ENCODE measurements around the gene ABHD2. TPM values are rescaled to one million over a fixed set of nuclear protein-coding genes. Genes with fewer than 3 reads are reported as not detected.

ABHD2 gene
- total RNA-seq, 1 donor from 2014 or later, result 69.9 TPM

DNA sequence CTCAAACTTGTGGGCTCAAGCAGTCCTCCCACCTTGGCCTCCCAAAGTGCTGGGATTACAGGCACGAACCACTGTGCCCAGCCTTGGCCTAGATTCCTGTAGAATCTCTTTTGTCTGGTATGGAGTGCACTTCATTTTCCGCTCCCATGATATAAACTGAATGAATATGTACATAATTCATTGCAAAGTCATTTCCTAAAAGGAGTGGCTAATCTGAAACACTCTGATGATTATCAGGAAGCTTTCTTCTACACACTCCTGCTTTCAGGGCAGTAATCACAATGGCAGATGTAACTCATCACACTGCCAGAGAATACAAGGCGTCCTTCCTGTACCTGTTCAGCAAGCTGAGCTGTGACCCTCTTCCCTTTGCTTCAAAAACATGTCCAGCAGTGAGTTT is 104.5 kb downstream of the ABHD2 start:
- no peak for DNase-seq (ENCODE audit: missing footprints)
- intact Hi-C loops (cut with DNase I), result no loop called here
- ATAC-seq, result no peak

DNA sequence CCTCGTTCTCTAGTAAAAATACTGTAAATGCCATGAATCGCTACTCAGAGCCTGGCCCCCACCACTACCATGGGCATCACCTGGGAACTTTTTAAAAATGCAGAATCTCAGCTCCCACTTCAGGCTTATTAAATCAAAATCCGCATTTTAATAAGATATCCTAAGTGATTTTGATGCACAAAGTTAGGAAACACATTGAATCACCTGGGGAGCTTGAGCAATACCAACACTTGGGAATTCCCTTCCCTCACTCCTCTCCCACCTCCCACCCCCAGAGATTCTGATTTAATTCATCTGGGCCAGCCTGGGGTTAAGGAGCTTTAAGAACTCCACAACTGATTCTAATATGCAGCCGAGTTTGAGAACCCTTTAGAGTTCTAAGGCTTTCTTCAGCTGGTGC is 106.4 kb downstream of the ABHD2 start:
- intact Hi-C loops (cut with DNase I), result no loop called here
- DNase-seq (ENCODE audit: missing footprints) (no peak), ATAC-seq (no peak)

DNA sequence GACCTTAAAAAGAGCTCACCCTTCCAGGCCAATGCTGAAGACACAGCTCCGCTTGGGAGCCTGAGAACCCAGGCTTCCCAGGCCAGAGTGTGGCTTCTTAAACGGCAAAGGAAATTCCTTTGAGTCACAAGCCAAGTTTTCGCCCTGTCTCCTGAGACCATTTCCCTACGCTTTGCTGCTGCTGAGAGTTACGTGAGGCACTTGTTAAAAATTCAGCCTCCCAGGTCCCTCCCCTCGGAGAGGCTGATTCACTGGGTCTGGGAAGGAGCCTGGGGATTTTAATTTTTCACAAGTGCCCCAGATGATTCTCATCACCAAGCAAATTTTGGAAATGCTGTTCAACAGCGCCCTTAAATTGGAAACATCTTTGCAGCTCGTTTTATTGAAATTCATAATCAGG is 107.6 kb downstream of the ABHD2 start:
- intact Hi-C loops (cut with DNase I), result no loop called here
- ATAC-seq (peak; percentile 43), DNase-seq (ENCODE audit: missing footprints) (no peak)

DNA sequence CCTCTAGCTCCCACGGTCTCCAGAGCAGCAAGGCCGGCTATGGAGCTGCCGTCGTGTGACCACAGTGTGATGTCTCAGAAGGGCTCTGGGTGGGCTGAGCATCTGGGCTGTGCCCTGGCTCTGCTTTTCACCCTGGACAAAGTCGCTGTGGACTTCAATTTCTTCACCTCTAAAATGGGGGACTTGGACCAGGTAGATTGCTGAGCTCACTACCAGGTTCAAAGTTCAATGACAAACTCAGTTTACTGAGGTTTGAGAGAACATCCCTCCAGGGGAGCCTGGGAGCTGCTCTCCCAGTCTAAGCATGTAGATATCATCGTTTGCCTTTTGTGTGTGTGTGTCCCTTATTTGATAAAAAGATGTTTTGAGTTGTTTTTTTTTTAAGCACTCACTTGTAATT is 108.0 kb downstream of the ABHD2 start:
- no peak for DNase-seq (ENCODE audit: missing footprints)
- intact Hi-C loops (cut with DNase I), result no loop called here
- ATAC-seq, result no peak

DNA sequence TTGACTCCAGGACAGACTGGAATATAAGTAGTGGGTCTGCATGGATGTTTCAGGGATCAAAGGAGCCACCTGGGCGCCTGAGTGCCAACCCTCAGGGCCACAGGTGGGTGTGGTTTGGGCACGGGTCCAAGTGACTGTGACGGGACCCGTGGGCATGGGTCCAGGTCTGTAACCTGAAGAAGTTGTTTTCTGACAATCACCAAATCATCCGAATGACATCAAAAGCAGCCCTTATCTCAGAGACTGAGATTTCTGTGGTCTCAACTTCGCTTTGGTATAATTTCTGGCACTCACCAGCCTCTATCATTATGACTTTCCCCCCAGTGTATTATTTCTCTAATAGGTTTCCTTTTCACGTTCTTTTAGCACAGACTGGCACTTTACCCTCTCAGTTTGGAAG is 108.7 kb downstream of the ABHD2 start:
- intact Hi-C loops (cut with DNase I), result no loop called here
- DNase-seq (ENCODE audit: missing footprints), result no peak
- ATAC-seq, result no peak

DNA sequence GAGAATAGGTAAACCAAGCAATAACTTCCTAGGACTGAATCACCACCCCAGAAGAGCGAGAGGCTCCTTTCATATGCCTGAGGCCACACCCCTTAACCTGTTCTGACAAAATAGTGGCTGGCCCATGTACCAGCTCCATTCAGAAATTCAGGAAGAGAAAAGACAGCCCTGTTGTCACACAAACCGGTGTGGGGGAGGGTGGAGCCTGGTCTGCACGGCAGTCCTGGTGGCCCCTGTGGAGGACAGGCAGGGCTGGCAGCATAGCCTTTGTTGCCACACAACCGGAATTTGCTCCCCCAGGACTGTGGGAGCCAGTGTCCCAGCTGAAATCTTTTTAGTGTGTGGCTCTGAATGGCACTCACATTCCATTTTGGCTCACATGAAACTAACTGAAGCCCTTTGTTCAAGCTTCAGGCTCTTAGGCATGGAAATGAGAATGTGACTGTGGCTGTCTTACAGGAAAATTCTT is 109.3 kb downstream of the ABHD2 start:
- intact Hi-C loops (cut with DNase I), result no loop called here
- DNase-seq (ENCODE audit: missing footprints) (no peak), ATAC-seq (no peak)

GRCh38 chr15:89198196-89198595 is 109.9 kb downstream of the ABHD2 start:
- DNase-seq (ENCODE audit: missing footprints) (no peak), ATAC-seq (no peak)
- intact Hi-C loops (cut with DNase I), result no loop called here

- intact Hi-C loops (cut with DNase I), result no loop called here
- DNase-seq (ENCODE audit: missing footprints), result no peak
- no peak for ATAC-seq
Measured at GRCh38 chr15:89198934-89199333, 110.7 kb downstream of the ABHD2 start.

GRCh38 chr15:89199746-89200145 is 111.5 kb downstream of the ABHD2 start:
- ATAC-seq (peak; percentile 51), DNase-seq (ENCODE audit: missing footprints) (no peak)
- intact Hi-C loops (cut with DNase I), result loop anchor here (10.0 kb wide), 1 partner anchor 105 kb away; no protein-coding TSS in a partner anchor

GRCh38 chr15:89200182-89200581 is 111.9 kb downstream of the ABHD2 start:
- DNase-seq (ENCODE audit: missing footprints) (no peak), ATAC-seq (no peak)
- intact Hi-C loops (cut with DNase I), result loop anchor here (10.0 kb wide), 1 partner anchor 105 kb away; no protein-coding TSS in a partner anchor

DNA sequence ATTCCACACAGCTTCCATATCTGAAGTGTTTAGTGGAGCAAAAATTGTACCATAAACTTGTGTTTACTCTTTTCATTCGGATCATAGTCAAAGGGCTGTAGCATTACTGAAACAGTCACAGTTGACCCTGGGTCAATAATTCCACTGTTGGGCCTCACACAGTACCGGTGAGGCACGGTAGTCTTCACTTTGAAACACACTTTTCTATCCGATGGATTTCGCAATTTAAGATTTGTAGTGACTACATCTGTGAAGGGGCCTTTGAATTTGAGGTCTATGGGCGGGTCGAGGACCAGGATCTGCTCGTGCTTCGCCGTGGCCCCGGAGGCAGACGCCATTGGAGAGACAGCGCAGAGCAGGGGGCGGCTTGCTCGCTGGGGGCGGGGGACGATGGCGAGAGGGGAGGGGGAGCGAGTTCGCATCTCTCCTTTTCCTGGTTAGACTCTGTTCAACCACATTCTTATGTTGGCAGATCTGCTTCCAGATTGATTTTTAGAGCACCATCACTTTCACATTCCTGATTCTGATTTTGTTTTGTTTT is 113.3 kb downstream of the ABHD2 start:
- no peak for DNase-seq (ENCODE audit: missing footprints)
- no peak for ATAC-seq
- intact Hi-C loops (cut with DNase I), result loop anchor here (10.0 kb wide), 1 partner anchor 103 kb away; no protein-coding TSS in a partner anchor

- intact Hi-C loops (cut with DNase I), result loop anchor here (10.0 kb wide), 1 partner anchor 101 kb away; no protein-coding TSS in a partner anchor
- ATAC-seq (no peak), DNase-seq (ENCODE audit: missing footprints) (no peak)
Measured at GRCh38 chr15:89203705-89204273, 115.5 kb downstream of the ABHD2 start.

DNA sequence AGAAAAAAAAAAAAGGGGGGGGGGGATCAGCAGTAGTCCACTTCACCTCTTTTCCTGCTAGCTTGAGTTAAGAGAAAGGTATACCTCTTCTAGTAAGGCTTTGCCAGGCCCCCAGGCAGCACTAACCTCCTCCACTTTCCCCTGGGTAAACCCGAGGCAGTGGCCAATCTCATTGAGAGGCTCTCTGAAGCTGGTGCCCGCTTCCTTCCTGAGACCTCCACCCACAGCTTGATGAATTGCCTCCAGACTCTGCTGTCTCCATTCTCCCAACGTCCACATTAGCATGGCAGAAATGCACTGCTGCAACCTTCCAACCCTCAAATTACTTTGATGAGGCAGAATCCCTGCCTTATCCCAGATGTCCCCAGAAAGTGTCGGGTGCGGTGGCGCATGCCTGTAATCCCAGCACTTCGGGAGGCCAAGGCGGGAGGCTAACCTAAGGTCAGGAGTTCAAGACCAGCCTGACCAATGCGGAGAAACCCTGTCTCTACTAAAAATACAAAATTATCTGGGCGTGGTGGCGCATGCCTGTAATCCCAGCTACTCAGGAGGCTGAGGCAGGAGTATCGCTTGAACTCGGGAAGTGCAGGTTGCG is 117.8 kb downstream of the ABHD2 start:
- intact Hi-C loops (cut with DNase I), result loop anchor here (10.0 kb wide), 1 partner anchor 99 kb away; no protein-coding TSS in a partner anchor
- DNase-seq (ENCODE audit: missing footprints) (no peak), ATAC-seq (no peak)

DNA sequence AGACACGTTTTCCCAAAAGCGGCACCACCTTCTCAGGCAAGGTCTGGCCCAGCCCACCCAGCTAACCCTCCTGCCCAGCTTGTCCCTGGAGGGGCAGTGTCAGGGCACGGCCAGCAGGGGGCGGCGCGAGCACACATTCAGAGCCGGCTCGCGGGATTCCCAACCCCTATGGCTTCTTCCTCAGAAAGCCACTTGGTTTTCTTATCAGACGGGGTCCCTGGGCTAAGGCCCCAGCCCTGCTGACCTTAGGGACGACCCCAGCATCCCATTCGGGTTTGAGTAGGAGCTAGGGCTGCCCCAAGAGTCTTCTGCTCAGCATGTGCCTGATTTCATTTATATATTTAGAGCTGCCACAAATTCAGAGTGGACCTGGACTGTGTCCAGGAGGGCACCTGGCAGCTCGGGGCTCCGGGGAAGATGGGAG is 118.7 kb downstream of the ABHD2 start:
- DNase-seq (ENCODE audit: missing footprints), result peak; percentile 92
- ATAC-seq, result peak; percentile 77
- intact Hi-C loops (cut with DNase I), result loop anchor here (10.0 kb wide), 1 partner anchor 98 kb away; no protein-coding TSS in a partner anchor

DNA sequence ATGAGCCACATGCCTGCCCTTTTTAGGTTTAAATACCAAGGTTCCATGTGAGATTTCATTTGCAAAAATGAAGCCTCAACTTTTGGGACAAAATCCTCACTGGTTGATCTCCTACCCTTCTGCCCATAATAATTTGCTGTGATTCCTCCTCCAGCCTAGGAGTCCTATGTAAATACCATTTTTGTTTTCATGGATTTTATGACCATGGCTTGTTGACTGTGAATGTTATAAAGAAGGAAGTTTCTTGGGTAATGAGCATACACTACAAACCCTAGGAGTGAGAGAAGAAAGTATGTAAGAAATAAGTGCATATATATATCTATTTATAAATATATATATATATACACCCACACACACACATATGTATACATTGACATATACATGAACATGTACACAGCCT is 120.0 kb downstream of the ABHD2 start:
- ATAC-seq, result no peak
- DNase-seq (ENCODE audit: missing footprints), result no peak
- intact Hi-C loops (cut with DNase I), result loop anchor here (10.0 kb wide), 1 partner anchor 97 kb away; no protein-coding TSS in a partner anchor

DNA sequence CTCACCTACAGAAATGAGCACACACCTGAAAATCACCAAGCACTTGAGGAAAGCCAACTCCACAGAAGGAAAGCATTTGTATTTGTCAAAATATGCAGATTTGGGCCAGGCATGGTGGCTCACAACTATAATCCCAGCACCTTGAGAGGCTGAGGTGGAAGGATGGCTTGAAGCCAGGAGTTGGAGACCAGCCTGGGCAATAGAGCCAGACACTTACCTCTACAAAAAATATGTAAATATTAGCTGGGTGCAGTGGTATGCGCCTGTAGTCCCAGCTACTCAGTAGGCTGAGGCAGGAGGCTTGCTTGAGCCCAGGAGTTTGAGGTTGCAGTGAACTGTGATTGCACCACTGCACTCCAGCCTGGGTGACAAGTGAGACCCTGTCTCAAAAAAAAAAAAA is 120.8 kb downstream of the ABHD2 start:
- DNase-seq (ENCODE audit: missing footprints) (no peak), ATAC-seq (no peak)
- intact Hi-C loops (cut with DNase I), result loop anchor here (10.0 kb wide), 1 partner anchor 96 kb away; no protein-coding TSS in a partner anchor

DNA sequence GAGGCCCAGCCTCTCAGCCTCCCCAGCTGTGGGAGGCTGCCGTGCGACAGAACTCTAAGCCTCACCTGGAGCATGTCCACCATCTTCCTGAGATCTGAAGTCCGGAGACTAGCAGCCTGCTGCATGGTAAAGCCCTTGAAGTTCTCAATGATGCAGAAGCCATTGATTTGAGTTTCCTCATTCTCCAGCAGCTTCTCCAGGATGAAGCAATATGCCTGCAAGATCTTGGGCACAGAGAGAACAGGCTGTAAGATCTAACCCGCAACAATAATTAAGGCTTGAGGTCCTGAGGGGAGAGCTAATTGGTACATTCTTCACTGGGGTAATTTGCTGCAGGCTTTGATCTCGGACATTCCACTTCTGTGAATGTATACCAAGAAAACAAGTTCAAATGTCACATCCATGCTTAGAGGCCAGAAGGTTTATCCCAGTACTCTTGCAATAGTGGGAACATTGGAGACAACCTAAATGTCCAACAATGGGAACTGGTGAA is 123.5 kb downstream of the ABHD2 start:
- ATAC-seq (no peak), DNase-seq (ENCODE audit: missing footprints) (no peak)
- intact Hi-C loops (cut with DNase I), result no loop called here

- ATAC-seq, result no peak
- intact Hi-C loops (cut with DNase I), result no loop called here
- no peak for DNase-seq (ENCODE audit: missing footprints)
Measured at GRCh38 chr15:89215627-89216026, 127.4 kb downstream of the ABHD2 start.

DNA sequence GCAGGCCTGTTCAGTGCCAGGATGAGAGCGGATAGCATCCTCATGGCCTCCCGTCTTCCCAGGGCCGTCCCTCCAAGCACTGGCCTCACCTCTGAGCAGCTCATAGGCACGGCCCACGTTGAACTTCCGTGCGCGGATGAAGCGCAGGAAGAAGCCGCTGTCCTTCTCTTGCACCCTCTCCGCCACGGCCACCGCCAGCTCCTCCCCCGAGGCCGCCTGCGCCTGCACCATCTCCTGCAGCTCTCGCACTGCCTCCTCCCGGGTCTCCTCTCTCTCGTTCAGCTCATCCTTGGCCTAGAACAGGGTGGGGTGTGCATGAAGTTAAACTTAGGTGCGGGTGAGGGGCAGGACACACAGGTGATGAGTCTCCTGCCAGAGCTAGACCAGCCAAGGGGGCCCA is 128.8 kb downstream of the ABHD2 start:
- intact Hi-C loops (cut with DNase I), result no loop called here
- DNase-seq (ENCODE audit: missing footprints), result no peak
- ATAC-seq, result no peak
